ENCODE data around the gene CARS1.

CARS1 gene

DNA sequence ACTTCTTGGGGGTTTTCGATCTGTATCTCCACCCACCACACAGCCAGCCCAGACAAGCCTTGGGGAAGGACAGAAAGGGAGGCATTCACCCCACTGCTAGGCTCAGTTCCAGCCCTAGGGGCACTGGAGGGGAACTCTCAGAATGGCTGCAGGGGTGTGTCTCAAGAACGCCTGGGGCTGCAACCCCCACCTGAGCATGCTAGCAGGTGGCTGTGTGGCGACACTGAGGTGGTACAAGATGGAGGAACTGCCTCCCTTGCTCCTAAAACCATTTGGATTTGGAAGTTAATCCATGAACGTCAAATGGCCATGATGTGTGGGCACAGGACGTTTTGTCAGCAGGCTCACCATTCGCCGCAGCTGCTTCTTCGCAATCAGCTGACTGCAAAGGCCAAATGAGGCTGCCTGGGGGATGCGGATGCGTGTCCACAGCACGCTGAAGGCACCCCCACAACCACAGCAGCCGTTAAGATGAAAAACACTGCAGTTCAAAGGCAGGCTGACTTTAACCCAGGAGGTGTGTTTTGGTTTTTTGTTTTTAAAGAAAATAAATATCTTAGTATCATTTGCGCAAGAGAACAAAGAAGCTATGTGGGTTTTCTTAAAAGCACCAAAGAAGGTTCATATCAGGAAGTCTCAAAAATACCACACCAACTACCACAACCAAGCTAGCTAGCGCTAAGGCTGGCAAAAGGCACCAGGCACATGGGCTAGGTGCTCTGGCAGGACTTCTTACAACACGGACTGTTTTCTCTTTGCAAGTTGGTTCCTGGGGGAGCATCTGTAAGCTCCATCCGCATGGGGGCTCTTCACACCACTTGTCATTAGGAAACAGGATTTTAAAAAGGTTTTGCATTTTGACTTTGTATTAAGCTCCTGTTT is 42.9 kb downstream of the CARS1 start:
- Histone ChIP-seq H3F3A (ENCODE audit: control insufficient read depth, insufficient read depth) (no peaks in the 10 kb centered on the region), H3K4me2 (ENCODE audit: low read length) (peak overlapping the region; percentile 20; the same call in 1 of the 2 replicates), H3K27me3 (ENCODE audit: control insufficient read depth, low read length) (no peaks in the 10 kb centered on the region), H4K20me1 (ENCODE audit: control insufficient read depth, insufficient read depth, low read depth, low read length) (no peaks in the 10 kb centered on the region; the same call in 1 of the 2 replicates), H3K4me1 (ENCODE audit: control insufficient read depth, low read length) (peaks cover 12% of the 10 kb centered on the region), H3K9me2 (replicated peaks; ENCODE audit: control insufficient read depth, low read length) (no peaks in the 10 kb centered on the region), H3K4me3 (ENCODE audit: low read length) (no peak overlapping the region), H3K79me2 (ENCODE audit: control insufficient read depth, low read length) (no peaks in the 10 kb centered on the region), H3K27ac (ENCODE audit: low read depth, low read length) (peak overlapping the region; percentile 18; the same call in 1 of the 2 replicates), H3K9me3 (ENCODE audit: control insufficient read depth, insufficient read depth, low read length) (no peaks in the 10 kb centered on the region), H3K36me3 (ENCODE audit: control insufficient read depth, low read length) (peaks cover 73% of the 10 kb centered on the region)
- TF ChIP-seq, protein P1, sequence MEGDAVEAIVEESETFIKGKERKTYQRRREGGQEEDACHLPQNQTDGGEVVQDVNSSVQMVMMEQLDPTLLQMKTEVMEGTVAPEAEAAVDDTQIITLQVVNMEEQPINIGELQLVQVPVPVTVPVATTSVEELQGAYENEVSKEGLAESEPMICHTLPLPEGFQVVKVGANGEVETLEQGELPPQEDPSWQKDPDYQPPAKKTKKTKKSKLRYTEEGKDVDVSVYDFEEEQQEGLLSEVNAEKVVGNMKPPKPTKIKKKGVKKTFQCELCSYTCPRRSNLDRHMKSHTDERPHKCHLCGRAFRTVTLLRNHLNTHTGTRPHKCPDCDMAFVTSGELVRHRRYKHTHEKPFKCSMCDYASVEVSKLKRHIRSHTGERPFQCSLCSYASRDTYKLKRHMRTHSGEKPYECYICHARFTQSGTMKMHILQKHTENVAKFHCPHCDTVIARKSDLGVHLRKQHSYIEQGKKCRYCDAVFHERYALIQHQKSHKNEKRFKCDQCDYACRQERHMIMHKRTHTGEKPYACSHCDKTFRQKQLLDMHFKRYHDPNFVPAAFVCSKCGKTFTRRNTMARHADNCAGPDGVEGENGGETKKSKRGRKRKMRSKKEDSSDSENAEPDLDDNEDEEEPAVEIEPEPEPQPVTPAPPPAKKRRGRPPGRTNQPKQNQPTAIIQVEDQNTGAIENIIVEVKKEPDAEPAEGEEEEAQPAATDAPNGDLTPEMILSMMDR (IDR thresholded peaks at IDR 0.05; ENCODE audit: low read depth, low read length, poor library complexity, severe bottlenecking): no peak
- no peak for TF ChIP-seq EZH2phosphoT487 (IDR thresholded peaks at IDR 0.05; ENCODE audit: borderline replicate concordance, low read length)

DNA sequence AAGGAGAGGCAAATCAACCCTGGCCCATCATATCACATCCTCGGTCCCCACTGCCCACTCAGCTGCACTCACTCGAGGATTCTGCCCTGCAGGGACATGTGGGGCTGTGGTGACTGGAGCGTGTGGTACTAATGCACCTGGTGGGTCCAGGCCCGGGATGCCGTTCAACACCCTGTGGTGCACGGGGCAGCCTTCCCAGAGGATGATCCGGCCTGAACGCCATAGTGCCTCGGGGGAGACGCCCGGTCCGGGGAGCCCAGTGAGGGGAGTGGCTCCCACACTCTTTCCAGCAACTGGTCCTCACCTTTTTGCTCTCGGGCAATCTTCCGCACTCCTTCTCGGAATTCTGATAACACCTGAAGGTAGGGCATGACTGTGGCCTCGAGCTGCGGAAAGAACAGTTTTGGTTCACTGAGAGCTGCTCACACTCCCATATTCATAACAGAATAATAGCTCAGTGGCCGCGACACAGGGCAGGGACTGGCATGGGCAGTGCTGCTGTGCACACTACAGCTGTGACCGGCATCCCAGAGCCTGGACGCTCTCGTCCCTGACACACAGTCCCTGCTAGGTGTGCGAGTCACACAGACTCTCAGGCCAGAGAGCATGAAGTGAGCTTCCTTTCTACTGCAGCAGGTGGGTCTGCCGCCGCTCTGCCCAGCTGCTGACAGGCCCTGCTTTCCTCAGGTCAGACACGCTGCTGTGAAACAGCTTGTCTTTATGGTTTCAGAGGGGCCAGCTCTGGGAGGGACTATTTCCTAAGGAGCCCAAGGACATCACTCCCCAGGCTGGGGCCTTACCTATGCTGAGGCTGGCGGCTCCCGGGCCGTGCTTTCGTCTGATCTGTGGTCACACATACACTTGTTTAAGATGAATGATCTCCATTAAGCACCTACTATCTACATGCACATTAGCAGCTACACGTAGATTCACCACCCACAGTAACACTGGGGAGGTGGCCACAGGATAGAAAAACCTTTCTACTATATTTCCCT is 45.0 kb downstream of the CARS1 start:
- no peak for TF ChIP-seq EZH2phosphoT487 (IDR thresholded peaks at IDR 0.05; ENCODE audit: borderline replicate concordance, low read length)
- TF ChIP-seq, protein P1 (IDR thresholded peaks at IDR 0.05; ENCODE audit: low read depth, low read length, poor library complexity, severe bottlenecking): no peak
- H3K9me2 ChIP-seq (replicated peaks; ENCODE audit: control insufficient read depth, low read length): no peaks in the 10 kb centered on the region
- no peak overlapping the region for H3K4me2 ChIP-seq (ENCODE audit: low read length)
- H3K27ac ChIP-seq (ENCODE audit: low read depth, low read length): no peak overlapping the region
- no peaks in the 10 kb centered on the region for H3K79me2 ChIP-seq (ENCODE audit: control insufficient read depth, low read length)
- no peaks in the 10 kb centered on the region for H3F3A ChIP-seq (ENCODE audit: control insufficient read depth, insufficient read depth)
- H3K4me3 ChIP-seq (ENCODE audit: low read length): no peak overlapping the region
- H3K27me3 ChIP-seq (ENCODE audit: control insufficient read depth, low read length): no peaks in the 10 kb centered on the region
- H3K9me3 ChIP-seq (ENCODE audit: control insufficient read depth, insufficient read depth, low read length): no peaks in the 10 kb centered on the region
- peaks cover 60% of the 10 kb centered on the region for H3K36me3 ChIP-seq (ENCODE audit: control insufficient read depth, low read length)
- H3K4me1 ChIP-seq (ENCODE audit: control insufficient read depth, low read length): peaks cover 12% of the 10 kb centered on the region
- no peaks in the 10 kb centered on the region; the same call in 1 of the 2 replicates for H4K20me1 ChIP-seq (ENCODE audit: control insufficient read depth, insufficient read depth, low read depth, low read length)

DNA sequence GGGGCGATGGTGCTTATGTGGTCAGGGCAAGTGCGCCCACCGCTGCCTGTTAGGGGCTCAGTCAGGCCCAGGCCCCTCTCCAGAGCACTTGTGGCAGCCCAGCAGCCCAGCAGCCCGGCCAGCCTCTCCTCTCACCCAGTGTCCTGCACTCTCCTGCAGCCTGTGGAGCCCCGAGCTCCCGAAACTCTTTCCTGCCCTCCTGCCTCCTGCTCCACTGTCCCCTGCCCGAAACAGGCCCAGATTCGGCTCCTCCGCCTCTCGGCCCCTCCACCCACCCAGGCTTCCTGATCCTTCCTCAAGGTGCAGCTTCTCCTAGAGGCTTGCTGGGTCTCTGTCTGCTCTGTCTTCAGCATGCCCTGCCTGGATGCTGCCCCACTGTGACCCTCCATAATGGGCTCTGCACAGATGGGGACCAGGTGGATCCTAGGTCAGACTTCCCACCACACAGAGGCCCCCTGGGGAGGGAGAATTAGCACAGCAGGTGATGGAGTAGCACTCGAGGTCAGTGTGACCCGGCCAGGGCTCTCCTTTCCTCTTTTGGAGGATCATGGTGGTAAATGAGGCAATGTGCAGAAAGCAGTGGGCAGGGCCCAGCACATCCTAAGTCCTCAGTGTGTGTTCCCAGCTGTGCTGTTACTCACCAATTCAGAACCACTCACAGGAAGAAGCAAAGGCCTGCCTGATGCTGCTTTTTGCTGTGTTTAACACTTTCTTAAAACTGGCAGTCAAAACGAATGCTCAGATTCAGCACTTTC is 46.5 kb downstream of the CARS1 start:
- no peak for TF ChIP-seq EZH2phosphoT487 (IDR thresholded peaks at IDR 0.05; ENCODE audit: borderline replicate concordance, low read length)
- TF ChIP-seq, protein P1 (IDR thresholded peaks at IDR 0.05; ENCODE audit: low read depth, low read length, poor library complexity, severe bottlenecking): no peak
- Histone ChIP-seq H3F3A (ENCODE audit: control insufficient read depth, insufficient read depth) (no peaks in the 10 kb centered on the region), H4K20me1 (ENCODE audit: control insufficient read depth, insufficient read depth, low read depth, low read length) (no peaks in the 10 kb centered on the region; the same call in 1 of the 2 replicates), H3K27ac (ENCODE audit: low read depth, low read length) (no peak overlapping the region), H3K9me3 (ENCODE audit: control insufficient read depth, insufficient read depth, low read length) (no peaks in the 10 kb centered on the region), H3K36me3 (ENCODE audit: control insufficient read depth, low read length) (peaks cover 50% of the 10 kb centered on the region), H3K4me3 (ENCODE audit: low read length) (no peak overlapping the region), H3K79me2 (ENCODE audit: control insufficient read depth, low read length) (no peaks in the 10 kb centered on the region), H3K9me2 (replicated peaks; ENCODE audit: control insufficient read depth, low read length) (no peaks in the 10 kb centered on the region), H3K4me2 (ENCODE audit: low read length) (no peak overlapping the region), H3K27me3 (ENCODE audit: control insufficient read depth, low read length) (no peaks in the 10 kb centered on the region), H3K4me1 (ENCODE audit: control insufficient read depth, low read length) (peaks cover 12% of the 10 kb centered on the region)

All from DOHH2 (cell line).